GM18861 (cell line): ENCODE measurements around the gene RAB11FIP4.

ENCODE experiments used
- ATAC-seq: cut with Tn5 transposase; IDR thresholded peaks from one replicate; pipeline ENCODE4 v1.9.1; 2021; ENCODE audit not compliant: unreplicated experiment

The RAB11FIP4 gene

DNA sequence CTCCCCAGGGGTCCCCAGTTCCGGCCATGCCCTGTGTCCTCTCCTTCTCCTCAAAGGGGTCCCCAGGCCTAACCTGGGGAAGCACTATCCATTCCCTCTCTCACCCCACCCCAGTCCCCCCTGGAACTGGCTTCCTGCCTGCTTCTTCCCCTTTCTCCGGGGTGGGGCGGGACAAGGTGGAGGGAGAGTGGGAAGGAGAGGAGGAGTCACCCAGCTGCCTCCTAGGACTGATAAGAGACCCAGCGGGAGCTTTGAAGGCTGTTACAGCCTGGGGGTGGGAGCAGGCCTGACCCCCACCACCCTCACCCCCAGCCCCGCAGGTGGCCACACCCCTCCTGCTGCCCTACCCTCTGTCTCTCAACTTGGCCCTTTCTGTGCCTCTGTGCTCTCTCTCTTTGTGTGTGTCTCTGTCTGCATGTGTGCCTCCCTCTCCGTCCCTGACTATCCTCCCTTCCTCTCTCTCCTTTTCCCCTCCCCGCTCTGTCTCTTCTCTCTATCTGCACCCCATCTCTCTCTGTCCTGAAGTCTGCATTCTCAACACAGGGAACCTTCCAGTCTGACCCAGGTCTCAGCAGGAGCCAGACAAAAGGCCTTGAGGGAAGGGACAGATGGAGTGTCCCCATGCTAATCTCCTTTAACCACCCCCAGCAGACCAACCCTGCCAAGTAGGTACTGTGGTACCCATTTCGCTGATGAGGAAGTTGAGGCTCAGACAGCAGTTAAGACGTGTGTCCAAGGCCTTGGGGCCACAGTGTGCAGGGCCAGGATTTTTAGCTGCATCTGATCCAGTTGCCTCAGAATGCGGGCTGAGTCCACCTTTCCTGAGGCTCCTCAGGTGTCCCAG lies 66.1 kb downstream of the RAB11FIP4 start:
- no peak for ATAC-seq

DNA sequence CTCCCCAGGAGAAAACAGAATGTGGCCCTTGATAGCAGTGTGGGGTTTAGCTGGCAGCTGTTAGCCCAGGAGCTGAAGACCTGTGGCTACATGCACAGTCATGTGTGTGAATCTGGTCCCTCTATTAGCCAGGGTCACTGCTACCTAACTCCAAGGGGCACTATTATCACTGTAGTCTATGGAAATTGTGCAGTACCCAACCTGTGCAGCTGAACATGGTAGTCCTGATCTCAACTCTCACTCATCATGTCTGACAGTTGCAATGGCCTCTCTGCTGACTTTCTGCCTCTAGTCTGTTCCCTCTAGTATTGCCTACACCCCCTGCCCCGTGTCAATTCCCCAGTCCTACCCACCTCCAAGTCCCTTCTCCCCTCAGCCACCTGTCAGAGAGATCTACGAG lies 67.4 kb downstream of the RAB11FIP4 start:
- no peak for ATAC-seq

DNA sequence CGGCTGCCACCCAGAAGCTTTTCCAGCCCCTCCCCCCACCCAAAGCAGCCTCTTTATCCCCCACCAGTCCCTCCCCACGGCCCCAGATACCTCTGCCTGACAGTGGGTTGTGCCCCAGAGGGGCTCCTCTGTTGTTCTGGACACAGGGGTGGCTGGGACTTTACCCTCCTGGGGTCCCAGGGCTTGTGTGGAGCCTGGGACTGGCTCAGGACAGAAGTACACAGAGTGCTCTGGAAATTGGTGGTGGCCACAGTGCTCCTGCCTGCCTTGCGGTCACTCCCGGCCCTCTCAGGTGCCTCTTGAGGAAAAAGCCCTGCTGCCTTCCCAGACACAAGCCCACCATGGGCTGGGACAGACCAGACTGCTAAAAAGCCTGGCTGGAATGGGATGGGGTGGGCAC lies 68.2 kb downstream of the RAB11FIP4 start:
- no peak for ATAC-seq

DNA sequence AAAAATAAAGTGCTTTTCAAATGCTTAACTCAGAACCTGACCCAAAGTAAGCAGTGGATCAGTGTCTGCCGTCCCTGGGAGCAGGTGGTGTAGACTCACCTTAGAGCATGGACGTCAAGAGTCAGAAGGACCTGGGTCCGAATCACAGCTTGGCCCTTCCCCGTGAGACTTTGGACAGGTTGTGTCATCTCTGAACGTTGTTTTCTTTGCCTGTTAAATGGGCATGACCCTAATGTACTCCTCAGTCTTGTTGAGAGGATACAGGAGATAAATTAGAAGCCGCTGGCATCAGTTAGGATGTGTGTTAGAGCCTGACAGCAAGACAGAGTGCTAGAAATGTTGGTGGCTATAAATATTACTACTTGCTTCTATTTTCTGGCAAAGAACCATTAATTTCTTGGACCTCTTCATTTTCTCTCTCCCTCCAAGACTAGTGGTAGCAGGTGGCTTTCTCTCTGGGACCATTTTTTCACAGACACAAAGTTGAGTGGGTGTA lies 68.8 kb downstream of the RAB11FIP4 start:
- ATAC-seq: no peak

DNA sequence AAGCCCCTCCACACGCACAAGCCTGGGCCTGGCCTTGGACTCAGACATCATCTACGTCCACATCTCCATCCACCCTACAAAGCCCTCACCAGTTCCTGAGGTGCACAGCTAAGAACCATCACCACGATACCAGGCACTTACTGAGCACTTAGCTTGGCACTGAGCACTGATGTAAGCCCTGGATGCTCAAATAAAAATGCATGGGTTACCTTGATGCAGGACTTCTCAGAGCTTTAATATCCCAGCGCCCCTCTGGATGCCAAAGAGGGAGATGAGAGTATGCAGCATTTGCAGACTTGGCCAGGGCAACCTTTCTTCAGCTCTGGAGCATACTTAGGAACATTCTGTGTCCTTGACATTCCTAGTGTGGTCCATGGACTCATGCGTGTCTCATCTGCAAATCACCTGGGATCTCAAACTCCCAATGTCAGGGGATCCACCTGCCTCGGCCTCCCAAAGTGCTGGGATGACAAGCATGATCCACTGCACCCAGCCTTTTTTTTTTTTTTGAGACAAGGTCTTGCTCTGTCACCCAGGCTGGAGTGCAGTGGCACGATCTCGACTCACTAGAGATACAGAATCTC lies 69.8 kb downstream of the RAB11FIP4 start:
- no peak for ATAC-seq

DNA sequence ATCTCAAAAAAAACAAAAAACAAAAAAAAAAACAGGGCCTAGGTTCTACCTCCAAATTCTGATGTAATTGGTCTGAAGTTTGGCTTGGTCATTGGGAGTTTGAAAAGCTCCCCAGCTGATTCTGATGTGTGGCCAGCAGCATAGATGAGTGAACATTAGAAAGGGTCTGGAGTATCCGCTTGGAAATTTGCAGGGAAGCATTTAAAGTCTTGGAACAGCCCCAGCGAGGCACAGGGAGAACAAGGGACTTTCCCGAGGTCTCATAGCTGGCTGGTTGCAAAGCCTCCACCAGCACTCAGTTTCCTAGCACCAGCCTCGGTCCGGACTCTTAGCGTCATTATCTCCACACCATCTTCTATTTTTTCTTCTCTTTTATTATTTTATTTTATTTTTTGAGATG lies 70.8 kb downstream of the RAB11FIP4 start:
- ATAC-seq: no peak

DNA sequence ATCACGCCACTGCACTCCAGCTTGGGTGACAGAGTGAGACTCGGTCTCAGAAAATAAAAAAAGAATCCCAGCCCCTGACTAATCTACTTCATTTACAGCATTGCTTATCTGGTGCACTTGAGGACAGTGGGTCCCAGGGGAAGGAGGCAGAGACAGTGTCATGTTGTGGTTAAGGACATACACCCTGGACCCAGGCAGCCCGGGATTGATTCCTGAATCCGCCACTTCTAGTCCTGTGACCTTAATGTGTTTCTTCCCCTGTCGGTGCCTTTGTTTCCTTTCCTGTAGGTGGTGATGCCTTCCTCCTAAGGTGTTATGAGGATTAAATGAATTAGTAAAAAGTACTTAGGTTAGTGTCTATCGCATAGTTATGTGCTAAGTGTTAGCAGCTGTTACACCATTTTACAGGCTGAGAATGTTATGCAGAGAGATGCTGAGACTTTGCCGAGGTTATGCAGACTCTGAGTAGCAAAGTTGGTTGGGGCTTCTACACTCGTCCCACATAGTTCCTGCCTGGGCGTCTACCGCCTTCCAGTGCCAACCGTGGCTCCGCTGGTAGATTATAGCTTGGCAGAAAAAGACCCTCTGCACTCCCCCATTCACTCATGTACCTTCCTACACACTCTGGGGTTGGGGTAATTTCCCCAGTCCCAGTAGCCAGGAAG lies 74.8 kb downstream of the RAB11FIP4 start:
- ATAC-seq: no peak

DNA sequence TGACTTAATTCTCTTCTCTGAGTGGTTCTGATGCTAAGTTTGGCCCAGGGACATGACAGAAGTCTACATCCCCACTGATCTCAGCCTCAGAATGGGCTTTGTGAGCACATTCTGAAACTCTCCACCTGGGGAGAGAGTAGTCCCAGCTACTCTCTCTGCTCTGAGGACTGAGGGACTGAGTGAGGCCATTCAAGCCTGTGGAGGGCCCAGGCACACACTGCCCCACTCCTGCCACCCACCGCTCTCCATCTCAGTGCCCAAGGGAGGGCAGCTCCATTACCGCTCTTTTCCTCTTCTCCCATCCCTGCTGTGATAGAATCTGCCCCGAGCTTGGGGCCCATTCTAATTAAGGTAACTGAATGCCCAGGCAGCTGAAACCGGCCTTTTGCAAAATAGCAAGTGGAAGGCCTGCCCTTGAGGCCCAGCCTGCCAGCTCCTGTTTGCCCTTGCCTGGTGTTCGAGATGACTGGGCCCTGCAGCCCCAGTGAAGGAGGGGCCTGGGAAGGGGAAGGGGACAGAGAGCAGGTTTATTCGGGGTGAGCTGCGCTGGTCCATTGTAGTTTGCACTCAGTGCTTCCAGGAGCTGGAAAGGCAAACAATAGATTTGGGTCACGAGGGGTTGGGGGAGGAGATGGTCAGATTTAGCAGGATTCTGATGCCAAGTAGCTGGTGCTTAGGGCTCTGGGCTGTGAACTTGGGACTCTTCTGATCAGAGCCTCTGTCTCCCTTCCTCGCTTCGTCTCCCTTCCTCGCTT lies 76.2 kb downstream of the RAB11FIP4 start:
- ATAC-seq: no peak

DNA sequence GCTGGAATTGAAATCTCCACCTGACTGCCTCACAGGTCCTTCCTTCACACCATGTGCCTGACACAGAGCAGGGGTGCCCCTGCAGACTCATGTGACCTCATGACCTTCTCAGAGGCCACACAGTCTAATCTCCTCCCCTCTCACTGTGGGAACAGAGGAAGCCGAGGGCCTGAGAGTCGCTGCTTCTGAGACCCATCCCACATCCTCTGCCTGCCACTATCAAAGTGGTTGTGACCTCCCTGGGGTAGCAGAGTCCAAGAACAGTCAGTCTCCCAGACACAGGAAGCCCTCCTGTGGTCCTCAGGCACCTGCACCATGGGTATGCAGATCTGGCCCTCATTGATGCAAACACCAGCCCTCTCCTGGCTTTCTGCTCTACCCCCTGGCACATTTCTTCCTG lies 78.5 kb downstream of the RAB11FIP4 start:
- ATAC-seq: no peak

DNA sequence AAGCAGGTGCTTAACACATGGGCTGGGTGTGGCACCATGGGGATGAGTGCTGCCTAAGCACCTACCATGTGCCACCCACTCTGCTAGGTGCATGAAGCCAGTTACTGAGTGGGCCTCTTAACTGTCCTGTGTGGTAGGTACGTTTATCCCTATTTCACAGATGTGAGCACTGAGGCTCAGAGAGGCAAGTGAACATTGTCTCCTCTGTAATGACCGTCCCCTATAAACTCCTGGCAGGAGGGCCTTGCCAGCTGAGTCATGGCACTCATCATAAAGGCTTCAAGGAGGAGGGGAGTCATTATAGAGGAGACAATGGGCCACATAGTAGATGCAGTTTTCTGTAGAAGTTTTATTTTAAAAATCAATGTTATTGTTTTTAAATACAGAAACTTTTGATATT lies 79.1 kb downstream of the RAB11FIP4 start:
- no peak for ATAC-seq

DNA sequence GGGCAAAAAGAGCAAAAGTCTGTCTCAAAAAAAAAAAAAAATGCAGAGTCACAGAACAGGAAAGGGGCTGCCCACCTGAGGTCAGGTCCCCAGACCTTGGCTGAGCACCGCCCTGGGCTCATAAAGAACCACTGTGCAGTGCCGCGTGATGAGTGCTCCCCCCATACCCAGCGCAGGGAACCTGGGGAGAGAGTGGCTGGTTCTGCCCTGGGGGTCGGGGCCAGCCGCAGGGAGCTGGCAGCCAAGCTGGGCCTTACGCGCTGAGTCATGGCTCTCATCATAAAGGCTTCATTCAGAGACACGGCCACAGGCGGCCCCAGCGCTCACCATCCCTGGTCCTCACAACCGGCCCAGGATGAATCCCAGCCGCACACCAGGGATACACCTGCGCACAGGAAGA lies 80.7 kb downstream of the RAB11FIP4 start:
- ATAC-seq: no peak

DNA sequence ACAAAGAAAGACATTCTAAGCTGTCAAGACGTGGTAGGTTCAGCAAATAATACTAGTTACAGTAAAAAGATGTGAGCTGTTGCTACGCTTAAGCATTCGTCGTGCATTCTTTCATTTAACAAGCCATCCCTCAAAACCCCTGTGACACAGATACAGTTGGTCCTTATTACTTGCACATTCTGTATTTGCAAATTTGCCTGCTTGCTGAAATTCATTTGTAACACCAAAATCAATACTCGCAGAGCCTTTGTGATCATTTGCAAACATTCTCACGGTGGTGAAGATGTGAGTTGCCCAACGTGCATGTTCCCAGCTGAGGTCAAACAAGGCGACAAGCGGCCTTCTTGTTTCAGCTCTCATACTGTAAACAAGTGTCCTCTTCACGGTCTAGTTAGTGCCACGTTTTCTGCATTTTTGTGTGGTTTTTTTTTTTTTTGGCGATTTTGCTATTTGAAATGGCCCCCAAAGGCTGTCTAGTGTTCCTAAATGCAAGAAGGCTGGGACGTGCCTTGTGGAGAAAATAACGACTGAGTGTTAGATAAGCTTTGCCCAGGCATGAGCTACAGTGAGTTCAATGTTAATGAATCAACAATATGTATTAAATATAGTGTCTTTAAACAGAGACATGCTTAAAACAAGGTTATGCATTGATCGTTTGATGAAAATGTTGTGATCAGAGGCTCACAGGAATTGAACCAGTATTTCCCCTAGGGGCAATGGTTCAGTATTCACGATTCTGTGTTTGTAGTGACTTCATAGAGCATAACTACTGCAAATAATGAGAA lies 84.1 kb downstream of the RAB11FIP4 start:
- no peak for ATAC-seq

DNA sequence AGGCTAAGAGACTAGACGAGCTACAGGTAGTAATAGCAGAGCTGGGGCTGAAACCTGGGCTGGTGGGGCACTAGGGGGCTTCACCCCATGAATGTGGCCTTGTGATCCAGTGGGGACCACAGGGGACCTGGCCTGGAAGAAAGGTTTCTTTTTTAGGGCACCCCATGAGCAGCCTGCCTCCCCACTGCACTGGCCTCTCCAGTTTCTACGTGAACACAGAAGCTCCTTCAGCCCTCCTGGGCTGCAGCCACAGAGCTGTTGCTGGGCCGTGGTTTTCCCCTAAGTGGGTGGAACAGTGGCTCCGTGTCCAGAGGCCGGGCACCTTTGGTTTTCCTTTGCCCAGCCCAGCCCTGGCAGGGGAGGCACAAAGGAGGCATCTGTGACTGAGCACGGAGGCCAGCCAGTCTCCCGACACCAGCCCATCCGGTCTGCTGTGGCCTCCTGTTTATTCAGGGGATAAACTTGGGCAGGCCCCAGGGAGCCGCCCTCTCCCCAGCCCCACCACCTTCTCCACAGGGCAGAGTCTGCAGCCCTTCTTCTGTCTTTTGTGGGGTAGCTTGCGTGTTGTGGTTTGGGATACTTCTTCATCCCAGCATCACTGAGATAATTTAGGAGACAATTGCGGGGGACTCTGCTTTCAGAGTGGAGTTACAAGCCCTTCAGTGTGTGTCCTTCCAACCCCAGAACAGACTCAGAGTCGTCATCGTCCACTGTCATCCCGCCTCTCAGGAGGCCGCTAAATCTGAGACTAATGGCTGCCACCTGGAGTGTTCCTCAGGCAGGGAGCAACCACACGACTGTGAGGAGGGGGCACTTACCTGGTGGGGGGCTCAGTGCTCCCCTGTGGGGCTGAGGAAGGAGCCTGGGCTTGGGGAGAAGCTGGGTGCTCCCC lies 85.3 kb downstream of the RAB11FIP4 start:
- no peak for ATAC-seq

DNA sequence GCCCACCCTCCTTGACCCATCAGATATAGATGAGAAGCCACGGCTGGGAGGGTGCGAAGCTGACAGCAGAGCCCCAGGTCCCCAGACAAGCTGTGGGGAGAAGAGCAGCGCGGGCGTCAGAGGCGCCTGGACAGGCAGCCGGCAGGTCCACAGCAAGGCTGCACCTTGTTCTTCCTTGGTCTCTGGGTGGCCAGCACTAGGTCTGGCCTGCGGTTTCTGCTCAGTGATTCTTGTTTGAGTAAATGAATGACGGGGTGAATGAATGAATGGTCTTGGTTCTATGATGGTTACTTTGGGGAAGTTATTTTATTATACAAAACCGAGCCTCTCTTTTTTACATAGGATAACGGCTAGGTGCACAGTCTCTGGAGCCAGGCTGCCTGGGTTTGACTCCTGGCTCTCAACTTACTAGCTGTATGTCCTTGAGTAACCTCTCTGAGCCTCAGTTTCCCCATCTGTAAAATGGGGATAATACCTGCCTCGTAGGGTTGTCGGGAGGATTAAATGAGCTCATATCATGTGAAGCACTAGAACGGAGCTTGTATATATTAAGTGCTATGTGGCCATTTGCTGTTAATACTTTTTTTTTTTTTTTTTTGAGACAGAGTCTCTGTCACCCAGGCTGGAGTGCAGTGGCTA lies 86.1 kb downstream of the RAB11FIP4 start:
- no peak for ATAC-seq

DNA sequence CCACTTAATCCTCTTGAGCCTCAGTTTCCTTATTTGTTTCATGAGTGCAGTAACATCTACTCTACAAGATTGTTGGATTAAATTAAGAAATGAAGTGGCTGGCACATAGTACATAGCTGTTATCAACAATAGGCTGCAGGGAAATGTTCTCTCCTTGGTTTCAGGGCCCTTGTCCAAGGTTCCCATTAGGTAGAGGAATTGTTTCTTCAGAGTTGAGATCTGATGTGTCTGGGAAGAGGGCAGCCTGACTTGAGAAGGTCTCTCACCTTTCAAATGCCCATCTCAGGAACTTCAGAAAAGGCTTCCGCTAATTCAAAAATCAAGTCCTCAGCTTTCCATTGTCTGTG lies 87.6 kb downstream of the RAB11FIP4 start:
- ATAC-seq: no peak

DNA sequence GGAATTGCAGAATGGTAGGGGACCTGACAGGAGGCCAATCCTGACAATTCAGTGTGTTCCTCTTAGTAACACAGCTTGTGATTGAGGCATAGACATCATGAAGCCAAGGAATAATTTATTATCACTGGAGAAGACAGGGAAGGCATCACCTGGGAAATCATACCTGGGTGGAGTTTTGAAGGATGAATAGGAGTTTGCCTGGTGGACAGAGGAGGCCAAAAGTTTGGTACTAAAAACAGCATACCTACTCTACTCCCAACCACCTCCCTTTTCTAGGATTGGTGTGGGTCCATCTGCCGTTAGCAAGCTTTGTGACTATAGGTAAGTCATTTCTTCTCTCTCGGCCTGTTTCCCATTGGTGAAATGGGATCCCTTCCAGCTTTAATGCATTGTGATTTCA lies 88.0 kb downstream of the RAB11FIP4 start:
- no peak for ATAC-seq

DNA sequence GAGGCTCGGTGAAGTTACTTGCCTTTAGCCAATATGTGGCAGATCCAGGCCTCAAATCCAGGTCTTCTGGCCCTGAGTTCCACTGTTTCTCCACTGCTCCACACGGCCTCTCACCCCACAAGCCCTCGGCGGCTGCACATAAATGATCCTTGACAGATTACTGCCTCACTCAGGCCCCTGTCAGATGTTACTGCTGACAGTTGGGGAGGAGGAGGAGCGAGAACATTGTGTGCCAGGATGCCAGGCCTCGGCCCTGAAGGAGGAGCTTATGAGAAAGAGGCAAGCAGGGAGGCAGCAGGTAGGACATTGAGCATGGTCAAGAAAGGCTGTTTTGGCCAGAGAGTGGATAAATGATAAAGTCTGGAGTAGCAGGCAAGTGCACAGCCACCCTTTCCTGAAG lies 88.6 kb downstream of the RAB11FIP4 start:
- ATAC-seq: no peak

DNA sequence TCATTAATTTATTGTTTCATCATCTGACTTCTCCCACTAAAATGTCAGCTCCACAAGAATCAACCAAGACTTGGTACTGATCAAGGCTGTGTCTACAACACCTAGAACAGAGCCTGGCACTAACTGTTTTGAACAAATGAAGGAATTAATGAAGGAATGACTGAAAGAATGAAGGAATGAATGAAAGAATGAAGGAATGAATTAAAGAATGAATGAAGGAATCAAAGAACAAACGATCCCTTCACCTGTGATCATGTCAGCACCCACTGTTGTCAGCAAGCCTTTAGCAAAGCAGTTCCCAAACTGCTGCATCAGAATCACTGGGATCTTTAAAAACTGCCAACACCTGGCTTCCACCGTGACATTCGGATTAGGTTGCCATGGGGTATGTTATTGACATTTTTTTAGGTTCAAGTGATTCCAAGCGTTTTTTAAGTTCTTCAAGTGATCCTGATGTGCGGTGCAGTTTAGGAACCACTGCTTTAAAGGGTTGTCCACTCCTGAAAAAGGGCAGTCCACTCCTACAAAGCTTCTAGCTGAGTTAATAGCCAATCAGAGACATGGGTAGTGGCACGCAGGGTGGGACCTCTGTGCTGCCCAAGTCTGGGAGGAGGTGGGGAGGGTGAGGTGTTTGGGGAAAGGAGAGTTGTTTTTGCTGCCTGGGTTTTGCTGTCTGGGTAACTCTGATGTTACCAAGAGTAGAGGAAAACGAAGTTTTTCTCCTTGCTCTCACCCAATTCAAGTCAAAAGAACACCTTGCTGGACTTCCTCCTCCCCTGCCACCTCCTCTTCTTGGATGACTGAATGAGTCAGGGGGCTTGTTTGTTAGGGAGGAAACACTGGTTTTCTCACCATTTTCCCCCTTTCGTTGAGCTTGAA lies 89.7 kb downstream of the RAB11FIP4 start:
- no peak for ATAC-seq
